Upper lobe of left lung (tissue), 4 donors: Measurements from ENCODE around the gene FAM222A.

Source experiments
- CTCF ChIP-seq, 6 experiments: fragments of 450-650 bp in 4 of 6; fragments of 200-600 bp in 2 of 6; sonication (generic) in 2 of 6; IDR thresholded peaks; one replicate each; pipeline ENCODE4 v1.5.1; 2016 to 2019; ENCODE audit warnings: antibody characterized with exemption in 6 of 6
- POLR2A ChIP-seq, 4 donors: fragments of 450-650 bp; IDR thresholded peaks; one replicate each; pipeline ENCODE4 v1.5.1; 2016 to 2017; ENCODE audit warnings: antibody characterized with exemption in 4 of 4, mild to moderate bottlenecking in 2 of 4
- POLR2AphosphoS5 ChIP-seq, 2 donors: sonication (generic); formaldehyde crosslinking; IDR thresholded peaks; one replicate each; pipeline ENCODE4 v1.5.1; 2017; ENCODE audit warnings: antibody characterized with exemption in 2 of 2

- TF ChIP-seq POLR2A (IDR thresholded peaks at IDR 0.05) (no peak), POLR2AphosphoS5 (IDR thresholded peaks at IDR 0.05) (no peak), CTCF (IDR thresholded peaks at IDR 0.05) (no peak)
Observed at GRCh38 chr12:109727746-109728726, 14.4 kb downstream of the FAM222A start.
